ENCODE data around the gene SRXN1. TPM values are rescaled to one million over a fixed set of nuclear protein-coding genes. Genes with fewer than 3 reads are reported as not detected.

SRXN1 gene
- total and polyA plus RNA-seq, 2 donors (not counting 3 experiments of a cell fraction or from before 2014, with no cell fraction given): 19.3 to 24.9 TPM

GRCh38 chr20:673603-674001 lies 20.6 kb upstream of the SRXN1 start:
- no TSS peak for BruUV-seq (replicated peaks)
- no peaks in the 10 kb centered on the region for H3K9me1 ChIP-seq (replicated peaks; ENCODE audit: control insufficient read depth, extremely low read depth, insufficient read depth, low read length)
- DNase-seq (ENCODE audit: low read depth, low spot score) (no peak), FAIRE-seq (no peak)
- no peak overlapping the region for H3K4me3 ChIP-seq (replicated peaks in 1 of 3; ENCODE audit: insufficient read depth in 1 of 3, low read depth in 1 of 3, low read length in 3 of 3)
- H3K36me3 ChIP-seq (ENCODE audit: control insufficient read depth in 2 of 2, extremely low read depth in 1 of 2, insufficient read depth in 2 of 2, low read length in 2 of 2): no peaks in the 10 kb centered on the region
- no peaks in the 10 kb centered on the region for H3K79me2 ChIP-seq (ENCODE audit: control insufficient read depth, insufficient read depth, low read length)
- H3K27ac ChIP-seq (ENCODE audit: insufficient read depth, low read depth, low read length): no peak overlapping the region
- no peak for TF ChIP-seq MYC (IDR thresholded peaks at IDR 0.05; ENCODE audit: low read depth, low read length)
- no peak for TF ChIP-seq CTCF (IDR thresholded peaks at IDR 0.05; ENCODE audit: extremely low read depth in 1 of 2, insufficient read depth in 1 of 2, low read depth in 1 of 2, low read length in 2 of 2)
- TF ChIP-seq FOS (IDR thresholded peaks at IDR 0.05; ENCODE audit: borderline replicate concordance, insufficient read depth, low read length): no peak
- TF ChIP-seq POLR2A (IDR thresholded peaks at IDR 0.05; ENCODE audit: low read depth, low read length): no peak
- TF ChIP-seq, protein P1, sequence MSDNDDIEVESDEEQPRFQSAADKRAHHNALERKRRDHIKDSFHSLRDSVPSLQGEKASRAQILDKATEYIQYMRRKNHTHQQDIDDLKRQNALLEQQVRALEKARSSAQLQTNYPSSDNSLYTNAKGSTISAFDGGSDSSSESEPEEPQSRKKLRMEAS (IDR thresholded peaks at IDR 0.05; ENCODE audit: insufficient read depth, insufficient read length): no peak
- TF ChIP-seq JUN (IDR thresholded peaks at IDR 0.05; ENCODE audit: borderline replicate concordance, insufficient read depth, insufficient read length, low read depth): no peak
- TF ChIP-seq GATA2 (IDR thresholded peaks at IDR 0.05; ENCODE audit: insufficient read depth, insufficient read length, low read depth, low read length): no peak
- no peak for TF ChIP-seq EZH2 (IDR thresholded peaks at IDR 0.05; ENCODE audit: borderline replicate concordance, low read depth, low read length, severe bottlenecking)
- no peak for TF ChIP-seq POLR2AphosphoS5 (IDR thresholded peaks at IDR 0.05; ENCODE audit: insufficient read depth, low read depth, low read length)
- H3K9me3 ChIP-seq (replicated peaks; ENCODE audit: control insufficient read depth, insufficient read depth, low read length): no peaks in the 10 kb centered on the region
- ChIA-PET POLR2A (no interaction called here), CTCF (interaction anchor here (0.6 kb wide), 1 partner anchor 65 kb away, joined by 3 read pairs; no protein-coding TSS in a partner anchor)
- intact Hi-C loops (cut with micrococcal nuclease): no loop called here
- no peaks in the 10 kb centered on the region for H3K4me1 ChIP-seq (ENCODE audit: control insufficient read depth, extremely low read depth, insufficient read depth, low read length)
- peaks cover 37 to 45% of the 10 kb centered on the region in 2 experiments for H3K27me3 ChIP-seq (ENCODE audit: control insufficient read depth in 2 of 2, insufficient read depth in 2 of 2, low read length in 2 of 2)
- H2AFZ ChIP-seq (ENCODE audit: low read depth, low read length): no peak overlapping the region
- no peak overlapping the region for H3K9ac ChIP-seq (replicated peaks; ENCODE audit: extremely low read depth, insufficient read depth, low read length)
- no peak overlapping the region for H3K4me2 ChIP-seq (ENCODE audit: insufficient read depth, low read length)
- H4K20me1 ChIP-seq (replicated peaks; ENCODE audit: control insufficient read depth, extremely low read depth, insufficient read depth, low read length): no peaks in the 10 kb centered on the region
- dilution Hi-C loops (cut with MboI; ENCODE audit: extremely low pct_ligation_motif_present, low sequenced_read_pairs): no loop called here
